ENCODE data around the gene GPR22.

Gene GPR22

DNA sequence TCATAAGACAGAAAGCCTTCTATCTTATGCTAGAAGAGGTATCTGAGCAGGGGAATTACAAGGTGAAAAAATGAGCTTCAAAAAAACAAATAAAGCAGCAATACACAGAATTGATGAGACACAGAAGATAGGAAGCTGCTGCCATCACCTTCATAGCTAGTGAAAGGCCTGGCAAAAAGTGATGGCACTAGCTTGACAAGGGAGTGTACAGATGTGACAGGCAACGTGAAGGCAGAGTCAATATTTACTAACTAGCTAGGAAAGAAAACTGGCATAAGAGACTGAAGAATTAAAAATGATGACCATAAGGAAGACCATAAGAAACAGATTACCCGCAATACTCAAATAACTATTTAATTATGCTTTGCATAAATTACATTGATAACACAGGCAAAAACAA lies 9.4 kb downstream of the GPR22 start:
- no peak for DNase-seq

- no peak for DNase-seq
These were observed 11.1 kb downstream of the GPR22 start for GRCh38 chr7:107480932-107481331.

- no peak for DNase-seq
These were observed 12.7 kb downstream of the GPR22 start for GRCh38 chr7:107482571-107482970.

DNA sequence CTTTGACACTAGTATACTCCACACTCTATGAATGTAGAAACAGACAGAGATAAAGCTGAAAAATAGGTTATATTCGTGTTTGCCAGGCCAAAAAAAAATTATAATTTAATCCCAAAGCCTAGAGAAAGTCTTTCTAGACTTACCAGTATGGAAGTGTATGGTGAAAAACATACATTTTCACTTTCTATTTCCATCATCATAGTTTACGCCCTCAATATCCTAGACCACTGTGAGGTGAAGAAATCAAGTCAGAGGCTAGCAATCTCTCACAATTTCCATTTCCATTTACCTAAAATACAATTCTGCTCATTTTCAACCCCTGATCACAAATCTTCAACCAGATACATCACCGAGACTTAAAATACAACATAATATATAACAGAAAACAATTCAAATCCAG lies 16.2 kb downstream of the GPR22 start:
- DNase-seq, result no peak

- DNase-seq, result no peak
These were observed 23.0 kb downstream of the GPR22 start for GRCh38 chr7:107492875-107493274.

DNA sequence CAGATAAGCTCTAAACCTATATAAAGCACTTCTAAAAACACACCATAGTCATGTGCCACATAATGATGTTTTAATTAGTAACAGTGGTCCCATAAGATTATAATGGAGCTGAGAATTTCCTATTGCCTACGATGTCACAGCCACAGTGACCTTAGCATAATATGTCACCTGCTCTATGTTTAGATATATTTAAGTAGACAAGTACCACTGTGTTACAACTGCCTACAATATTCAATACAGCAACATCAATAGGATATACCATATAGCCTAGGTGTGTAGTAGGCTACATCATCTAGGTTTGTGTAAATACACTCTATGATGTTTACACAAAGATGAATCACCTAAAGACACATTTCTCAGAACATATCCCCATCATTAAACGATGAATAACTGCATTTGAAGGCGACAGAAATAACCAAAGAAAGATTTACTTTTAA lies 24.5 kb downstream of the GPR22 start:
- no peak for DNase-seq

GRCh38 chr7:107494884-107495283 lies 25.0 kb downstream of the GPR22 start:
- DNase-seq, result no peak

GRCh38 chr7:107495516-107495915 lies 25.7 kb downstream of the GPR22 start:
- no peak for DNase-seq

GRCh38 chr7:107499731-107500130 lies 29.9 kb downstream of the GPR22 start:
- DNase-seq, result no peak

DNA sequence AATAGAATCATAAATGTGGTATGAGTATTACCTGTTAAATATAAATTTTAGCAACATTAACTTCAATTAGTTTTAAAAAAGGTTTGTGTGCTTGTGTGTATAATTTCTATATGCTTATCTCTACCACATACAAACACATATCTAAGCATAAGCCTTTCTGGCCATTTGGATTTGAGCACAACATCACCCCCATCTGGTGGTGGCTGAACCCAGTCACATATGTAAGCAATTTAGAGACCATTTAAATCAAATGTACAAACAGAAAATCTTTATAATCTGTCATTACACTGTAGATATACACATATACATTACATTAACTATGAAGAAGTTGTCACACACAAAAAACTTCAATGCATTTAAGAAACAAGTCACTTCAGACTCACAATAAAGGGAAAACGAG lies 31.7 kb downstream of the GPR22 start:
- no peak for DNase-seq

GRCh38 chr7:107502154-107502553 lies 32.3 kb downstream of the GPR22 start:
- DNase-seq, result no peak

DNA sequence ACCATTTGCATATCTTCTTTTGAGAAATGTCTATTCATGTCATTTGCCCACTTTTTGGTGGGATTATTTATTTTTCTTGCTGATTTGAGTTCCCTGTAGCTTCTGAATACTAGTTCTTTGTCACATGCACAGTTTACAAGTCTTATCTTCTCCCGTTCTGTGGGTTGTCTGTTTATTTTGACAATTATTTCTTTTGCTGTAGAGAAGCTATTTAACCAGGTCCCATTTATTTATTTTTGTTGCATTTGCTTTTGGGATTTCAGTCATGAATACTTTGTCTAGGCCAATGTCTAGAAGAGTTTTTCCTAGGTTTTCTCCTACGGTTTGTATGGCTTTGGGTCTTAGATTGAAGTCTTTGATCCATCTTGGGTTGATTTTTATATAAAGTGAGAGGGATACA lies 32.9 kb downstream of the GPR22 start:
- DNase-seq, result no peak

DNA sequence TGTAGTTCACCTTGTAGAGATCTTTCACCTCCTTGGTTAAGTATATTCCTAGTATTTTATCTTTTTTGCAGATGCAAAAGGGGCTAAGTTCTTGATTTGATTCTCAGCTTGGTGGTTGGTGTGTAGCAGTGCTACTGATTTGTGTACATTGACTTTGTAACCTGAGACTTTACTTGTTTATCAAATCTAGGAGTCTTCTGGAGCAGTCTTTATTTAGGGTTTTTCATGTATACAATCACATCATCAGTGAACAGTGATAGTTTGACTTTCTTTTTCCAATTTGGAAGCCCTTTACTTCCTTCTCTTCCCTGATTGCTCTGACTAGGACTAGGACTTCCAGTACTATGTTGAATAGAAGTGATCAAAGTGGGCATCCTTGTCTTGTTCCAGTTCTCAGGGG lies 33.8 kb downstream of the GPR22 start:
- DNase-seq, result no peak

- DNase-seq, result no peak
These were observed 35.5 kb downstream of the GPR22 start for GRCh38 chr7:107505362-107505761.

GRCh38 chr7:107505997-107506673 lies 36.3 kb downstream of the GPR22 start:
- DNase-seq, result no peak

DNA sequence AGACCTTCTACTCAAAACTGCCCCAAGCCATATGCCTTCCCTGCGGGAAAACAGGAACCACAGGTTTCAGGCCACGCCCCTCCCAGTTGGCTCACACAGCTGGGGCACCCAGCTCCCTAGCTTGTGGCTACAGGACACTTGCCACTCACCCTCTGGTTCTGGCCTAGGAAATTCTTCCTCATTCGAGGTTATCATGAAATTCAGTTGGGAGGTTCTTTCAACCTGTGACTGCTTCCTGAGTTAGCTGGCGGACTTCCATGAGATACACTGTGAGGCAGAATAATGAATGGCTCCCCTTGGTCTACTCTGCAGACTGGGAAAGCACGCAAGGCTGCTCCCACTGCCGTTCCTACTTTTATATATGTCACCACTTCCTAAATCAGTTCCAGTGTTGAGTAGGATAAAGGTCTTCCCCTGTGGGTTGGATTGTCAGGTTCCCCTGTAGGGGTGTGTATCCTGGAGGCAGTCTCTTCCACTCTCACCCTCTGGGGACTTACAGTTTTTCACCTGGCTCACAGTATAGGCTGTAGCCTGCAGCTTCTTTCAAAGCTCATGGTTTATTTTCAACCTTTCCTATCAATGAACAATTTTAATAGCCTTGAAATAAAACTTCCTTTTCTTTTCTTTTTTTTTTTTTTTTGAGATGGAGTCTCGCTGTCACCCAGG lies 37.0 kb downstream of the GPR22 start:
- no peak for DNase-seq
